ENCODE measurements around the gene FAM81A. TPM values are rescaled to one million over a fixed set of nuclear protein-coding genes. Genes with fewer than 3 reads are reported as not detected.

FAM81A gene
- total RNA-seq, 8 experiments from 2014 or later, result 0.31 to 5.6 (median 3.5) TPM

Other genes with a start within 250 kb of the FAM81A start
- 1 to 10 TPM in 1 of 8 experiments, under 1 TPM in 5, not detected in 2; 0.05 to 2.4 (median 0.47) TPM for gene LDHAL6B, start 231.3 kb upstream of the FAM81A start, total RNA-seq
- gene MYO1E, start 65.3 kb upstream of the FAM81A start, total RNA-seq, result 10 to 100 TPM in 3 of 8 experiments, 1 to 10 TPM in 5; 4.0 to 71.1 (median 6.9) TPM
- 10 to 100 TPM in 1 of 8 experiments, 1 to 10 TPM in 2, under 1 TPM in 5; 0.08 to 67.3 (median 0.93) TPM for gene GCNT3, start 173.6 kb downstream of the FAM81A start, total RNA-seq
- 100 to 1,000 TPM in 5 of 8 experiments, 10 to 100 TPM in 3; 76.0 to 158 (median 115) TPM for gene GTF2A2, start 219.3 kb downstream of the FAM81A start, total RNA-seq

Measured in motor neuron (in vitro differentiated cells).